ENCODE data around the gene CCDC136.

The CCDC136 gene

GRCh38 chr7:128861957-128862570 is 70.3 kb downstream of the CCDC136 start:
- TF ChIP-seq CTCF (IDR thresholded peaks at IDR 0.05; ENCODE audit: control extremely low read depth, extremely low read depth, low read depth, missing control alignments), result no peak
- ChIA-PET CTCF (interaction anchor here (0.7 to 4.5 kb wide), 17 partner anchors 10 to 357 kb away, joined by 3 to 24 read pairs (median 7); no protein-coding TSS in a partner anchor), POLR2A (interaction anchor here (0.7 kb wide), 1 partner anchor 22 kb away, joined by 4 read pairs; no protein-coding TSS in a partner anchor)
- DNase-seq (ENCODE audit: extremely low spot score), result no peak

GRCh38 chr7:128862571-128863432 is 71.0 kb downstream of the CCDC136 start, which contains the start of gene ATP6V1F:
ATP6V1F (plus strand) TSS chr7:128862856; CDS start chr7:128862905, 49 bp downstream.
- POLR2A ChIA-PET, result interaction anchor here (0.7 kb wide), 1 partner anchor 21 kb away, joined by 4 read pairs; no protein-coding TSS in a partner anchor
- CTCF ChIA-PET, result interaction anchor here (0.6 to 4.5 kb wide), 21 partner anchors 9 to 436 kb away, joined by 3 to 24 read pairs (median 6); no protein-coding TSS in a partner anchor
- TF ChIP-seq CTCF (IDR thresholded peaks at IDR 0.05; ENCODE audit: control extremely low read depth, extremely low read depth, low read depth, missing control alignments), result no peak
- peak; percentile 99 for DNase-seq (ENCODE audit: extremely low spot score)

GRCh38 chr7:128863433-128863989 is 71.7 kb downstream of the CCDC136 start:
- CTCF ChIA-PET, result interaction anchor here (0.6 to 3.8 kb wide), 19 partner anchors 8 to 437 kb away, joined by 3 to 24 read pairs (median 6); no protein-coding TSS in a partner anchor
- TF ChIP-seq CTCF (IDR thresholded peaks at IDR 0.05; ENCODE audit: control extremely low read depth, extremely low read depth, low read depth, missing control alignments), result peak; percentile 63
- POLR2A ChIA-PET, result no interaction called here
- peak; percentile 68 for DNase-seq (ENCODE audit: extremely low spot score)

GRCh38 chr7:128865303-128865702 is 73.5 kb downstream of the CCDC136 start:
- POLR2A ChIA-PET, result no interaction called here

GRCh38 chr7:128865996-128866877 is 74.5 kb downstream of the CCDC136 start:
- POLR2A ChIA-PET, result no interaction called here

More at GRCh38 chr7:128865303-128865702, 73.5 kb downstream of the CCDC136 start:
- no peak for DNase-seq (ENCODE audit: extremely low spot score)
- CTCF ChIA-PET, result interaction anchor here (3.6 to 9.5 kb wide), 2 partner anchors 15 to 17 kb away, joined by 22 to 75 read pairs; no protein-coding TSS in a partner anchor
- no peak for TF ChIP-seq CTCF (IDR thresholded peaks at IDR 0.05; ENCODE audit: control extremely low read depth, extremely low read depth, low read depth, missing control alignments)

More at GRCh38 chr7:128865996-128866877, 74.5 kb downstream of the CCDC136 start:
- CTCF ChIA-PET, result interaction anchor here (1.6 to 9.5 kb wide), 2 partner anchors 16 to 298 kb away, joined by 4 to 75 read pairs; no protein-coding TSS in a partner anchor
- TF ChIP-seq CTCF (IDR thresholded peaks at IDR 0.05; ENCODE audit: control extremely low read depth, extremely low read depth, low read depth, missing control alignments), result no peak
- no peak for DNase-seq (ENCODE audit: extremely low spot score)

All from GM10248 (cell line).